BJ (cell line): ENCODE data around the gene FAM47C. TPM values are rescaled to one million over a fixed set of nuclear protein-coding genes. Genes with fewer than 3 reads are reported as not detected.
"Not testable (repeated sequence)": the region's sequence is repeated elsewhere in the genome, so short reads cannot be mapped to it uniquely, and the experiment has no call there.

Experiments used
- CTCF ChIA-PET: fragments of 350-600 bp; formaldehyde crosslinking; extraction: SDS; loops from one replicate; lab custom pipeline; 2021; ENCODE audit warnings: antibody characterized with exemption, inconsistent platforms; lab: Yijun Ruan, JAX
- POLR2A ChIA-PET: fragments of 300-600 bp; sonication (Branson Sonifier 250); formaldehyde crosslinking; extraction: SDS; loops from one replicate; lab custom pipeline; 2021; ENCODE audit warnings: antibody characterized with exemption; lab: Charles Lee
- DNase-seq: peaks from one replicate; pipeline ENCODE4 v3.0.0-alpha.2; 2011; ENCODE audit warnings: low read depth
- H3K27me3 ChIP-seq: 2 replicates; pipeline ENCODE4 v1.6.0; 2011; ENCODE audit warnings: low read length; ENCODE audit not compliant: control insufficient read depth, insufficient read depth
- H3K36me3 ChIP-seq: 2 replicates; pipeline ENCODE4 v1.5.1; 2011; ENCODE audit warnings: low read length; ENCODE audit not compliant: control insufficient read depth, insufficient read depth
- H3K4me3 ChIP-seq: 2 replicates; pipeline ENCODE4 v1.5.1; 2011; ENCODE audit warnings: low read depth, mild to moderate bottlenecking, control low read depth, low read length
- CTCF ChIP-seq: IDR thresholded peaks from 2 replicates; pipeline ENCODE4 v1.5.1; 2011; ENCODE audit warnings: low read depth, mild to moderate bottlenecking, control low read depth, inconsistent platforms, low read length, moderate library complexity; ENCODE audit not compliant: insufficient read depth
- polyA plus RNA-seq: library from polyadenylated mRNA; depleted of rRNA; stranded (reverse); fragments of >200 nt; gene quantifications from 2 replicates; pipeline ENCODE4 v1.2.3, GENCODE V29; 2011

Gene FAM47C
- polyA plus RNA-seq, 1 experiment, result not detected

GRCh38 chrX:36974911-36975310, 33.3 kb upstream of the FAM47C start:
- no peak for DNase-seq
- no peak overlapping the region for H3K4me3 ChIP-seq
- H3K27me3 ChIP-seq, result no peaks in the 10 kb centered on the region
- no peaks in the 10 kb centered on the region for H3K36me3 ChIP-seq
- ChIA-PET POLR2A (no interaction called here), CTCF (no interaction called here)
- no peak for TF ChIP-seq CTCF

- POLR2A ChIA-PET, result no interaction called here
- no peaks in the 10 kb centered on the region for H3K27me3 ChIP-seq
- no peak overlapping the region for H3K4me3 ChIP-seq
- H3K36me3 ChIP-seq, result no peaks in the 10 kb centered on the region
- CTCF ChIA-PET, result no interaction called here
- no peak for DNase-seq
- TF ChIP-seq CTCF, result no peak
Observed at GRCh38 chrX:36978886-36979285, 29.3 kb upstream of the FAM47C start.

GRCh38 chrX:36983831-36984230, 24.3 kb upstream of the FAM47C start:
- no peak for DNase-seq
- H3K27me3 ChIP-seq, result no peaks in the 10 kb centered on the region
- TF ChIP-seq CTCF, result no peak
- no peak overlapping the region for H3K4me3 ChIP-seq
- ChIA-PET CTCF (no interaction called here), POLR2A (no interaction called here)
- H3K36me3 ChIP-seq, result no peaks in the 10 kb centered on the region

- DNase-seq, result not testable (repeated sequence)
Observed at GRCh38 chrX:36985416-36986209, 22.6 kb upstream of the FAM47C start.

GRCh38 chrX:36986231-36986630, 21.9 kb upstream of the FAM47C start:
- POLR2A ChIA-PET, result no interaction called here
- no peak for TF ChIP-seq CTCF
- Histone ChIP-seq H3K27me3 (no peaks in the 10 kb centered on the region), H3K4me3 (no peak overlapping the region), H3K36me3 (no peaks in the 10 kb centered on the region)
- no peak for DNase-seq
- CTCF ChIA-PET, result no interaction called here

More at GRCh38 chrX:36985416-36986209, 22.6 kb upstream of the FAM47C start:
- H3K36me3 ChIP-seq, H3K27me3 ChIP-seq, POLR2A ChIA-PET, H3K4me3 ChIP-seq, CTCF ChIA-PET: not testable (repeated sequence)

- CTCF ChIA-PET, H3K27me3 ChIP-seq, DNase-seq, H3K36me3 ChIP-seq, POLR2A ChIA-PET, H3K4me3 ChIP-seq: not testable (repeated sequence)
Observed at GRCh38 chrX:36987212-36987611, 21.0 kb upstream of the FAM47C start.
